HG02852 (cell line): ENCODE results near the gene CCDC54.

ENCODE experiments used
- ATAC-seq: cut with Tn5 transposase; IDR thresholded peaks from one replicate; pipeline ENCODE4 v1.9.1; 2021; ENCODE audit warnings: mild to moderate bottlenecking, moderate library complexity; ENCODE audit not compliant: unreplicated experiment

Gene CCDC54

DNA sequence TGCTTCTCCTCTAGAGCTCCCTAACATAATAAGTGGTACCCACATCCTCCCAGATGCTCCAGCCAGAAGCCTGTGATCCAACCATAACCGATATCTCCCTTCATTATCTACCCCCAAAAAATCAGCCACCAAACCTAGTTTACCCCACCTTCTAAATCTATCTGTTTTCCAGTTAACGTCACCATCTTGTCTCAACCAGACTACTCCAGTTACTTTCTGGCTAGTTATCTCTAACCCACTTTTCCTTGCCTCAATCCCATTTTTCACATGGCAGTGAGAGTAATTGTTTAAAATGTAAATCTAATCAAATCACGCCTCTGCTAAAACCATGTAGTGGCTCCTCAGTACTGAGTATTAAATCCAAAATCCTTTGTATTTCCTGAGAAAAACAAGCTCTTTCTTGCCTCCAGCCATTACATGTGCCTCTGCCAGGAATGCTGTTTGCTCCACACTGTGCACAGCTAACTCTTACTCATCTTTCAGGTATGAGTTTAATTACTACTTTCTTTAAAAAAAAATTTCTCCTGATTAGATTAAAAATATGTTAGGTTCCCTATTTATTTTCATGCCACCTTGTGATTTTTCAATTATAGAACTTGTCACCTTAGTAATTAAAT lies 15.4 kb downstream of the CCDC54 start:
- no peak for ATAC-seq

DNA sequence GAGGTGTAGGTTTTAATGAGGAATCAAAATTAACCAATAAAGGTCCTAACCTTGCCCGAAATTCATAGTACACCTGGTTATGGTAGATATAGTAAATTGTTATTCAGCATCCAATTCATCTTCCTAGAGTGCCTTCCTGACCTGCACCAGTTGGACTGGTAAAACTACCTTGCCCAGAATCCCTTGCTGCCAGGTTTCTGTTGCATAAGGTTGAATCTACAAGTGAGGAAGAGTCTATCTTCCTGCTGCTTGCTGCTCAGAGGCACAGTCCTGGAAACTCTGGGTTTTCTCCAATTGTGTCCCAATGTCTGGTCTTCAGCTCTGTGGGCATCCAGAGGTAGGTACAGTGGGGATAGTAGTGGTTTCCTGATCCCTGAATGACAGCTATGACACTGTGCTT lies 17.3 kb downstream of the CCDC54 start:
- no peak for ATAC-seq

DNA sequence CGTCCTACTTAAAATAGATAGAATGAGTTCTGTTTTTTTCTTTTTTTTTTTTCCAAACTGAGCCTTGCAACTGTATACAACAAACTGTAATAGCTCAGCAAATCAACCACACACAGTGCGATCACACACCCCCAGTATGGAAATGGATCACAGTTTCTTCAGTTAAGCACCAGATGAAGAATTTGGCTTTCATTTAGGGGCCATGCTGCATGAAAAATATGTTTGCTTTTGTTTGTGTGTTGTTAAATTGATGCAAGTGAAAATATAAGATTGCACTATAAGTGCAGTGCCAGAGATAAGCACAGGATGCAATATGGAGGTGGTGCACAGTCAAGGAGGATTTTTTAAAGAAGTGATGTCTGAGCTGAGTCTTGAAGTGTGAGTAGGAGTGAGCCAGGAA lies 17.8 kb downstream of the CCDC54 start:
- ATAC-seq, result no peak

DNA sequence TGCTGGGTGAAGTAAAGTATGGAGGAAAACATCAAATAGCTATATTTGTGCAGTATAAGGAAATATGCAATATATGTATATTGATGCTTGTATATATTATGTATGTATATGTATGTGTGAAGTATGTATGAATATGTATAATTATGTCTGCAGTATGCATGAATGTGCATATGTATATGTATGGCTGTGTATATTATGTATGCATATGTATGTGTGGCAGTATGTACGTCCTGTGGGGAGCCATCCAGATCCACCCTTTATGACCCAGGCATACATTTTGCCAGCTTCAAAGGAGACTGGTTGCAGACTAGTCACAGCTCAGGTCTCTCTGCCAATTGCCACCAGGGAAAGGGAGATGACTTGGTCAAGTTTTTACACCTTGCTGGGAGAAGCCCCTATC lies 24.1 kb downstream of the CCDC54 start:
- no peak for ATAC-seq

DNA sequence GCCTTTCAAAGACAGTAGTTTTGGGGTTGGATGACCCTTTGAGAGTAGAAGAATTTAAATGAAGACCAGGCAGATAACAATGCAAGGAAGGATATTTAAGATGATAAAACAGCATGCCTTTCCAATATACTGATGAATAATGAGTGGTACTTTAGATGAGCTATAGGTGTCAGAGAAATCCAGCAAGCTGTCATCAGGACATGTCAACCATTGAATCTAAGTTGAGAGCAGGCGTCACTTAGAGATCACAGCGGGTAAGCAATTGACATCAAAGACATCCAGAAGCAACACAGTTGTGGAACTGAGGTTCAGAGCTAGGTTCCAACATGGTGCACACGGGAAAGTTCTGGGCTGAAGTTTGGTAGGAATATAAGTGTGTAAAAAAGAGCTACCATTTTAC lies 25.0 kb downstream of the CCDC54 start:
- no peak for ATAC-seq

DNA sequence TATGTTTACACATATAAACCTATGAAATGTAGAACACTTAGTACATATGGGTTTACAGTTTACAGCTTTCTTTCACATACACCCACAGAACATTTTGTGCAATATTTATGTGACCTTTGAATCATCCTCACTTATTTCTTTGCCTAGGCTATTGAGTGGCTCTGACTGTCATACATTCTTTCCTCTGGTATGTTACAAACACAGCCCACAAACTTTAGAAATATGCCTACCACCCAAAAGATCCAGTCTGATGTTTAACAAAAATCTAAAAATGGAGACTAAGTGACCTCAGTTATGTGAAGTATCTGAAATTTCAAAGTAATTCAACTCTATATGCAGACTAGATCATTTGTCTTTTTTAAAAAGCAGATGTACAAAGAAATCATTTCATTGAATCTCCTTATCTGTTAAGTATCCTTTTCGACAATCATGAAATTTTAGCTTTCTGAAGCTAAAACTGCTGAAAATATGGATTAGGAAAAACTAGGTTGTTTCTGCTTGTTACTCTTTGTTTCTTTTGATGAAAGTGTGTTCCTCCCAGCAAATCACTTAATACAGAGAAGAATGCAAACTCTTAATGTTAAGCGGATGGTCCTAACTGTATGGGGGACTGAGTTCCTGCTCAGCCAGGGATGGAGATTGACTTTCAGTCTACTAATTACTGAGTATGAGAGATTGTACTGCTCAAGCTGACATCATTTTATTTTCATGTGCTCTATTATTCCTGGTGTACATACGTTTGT lies 27.7 kb downstream of the CCDC54 start:
- ATAC-seq, result no peak

DNA sequence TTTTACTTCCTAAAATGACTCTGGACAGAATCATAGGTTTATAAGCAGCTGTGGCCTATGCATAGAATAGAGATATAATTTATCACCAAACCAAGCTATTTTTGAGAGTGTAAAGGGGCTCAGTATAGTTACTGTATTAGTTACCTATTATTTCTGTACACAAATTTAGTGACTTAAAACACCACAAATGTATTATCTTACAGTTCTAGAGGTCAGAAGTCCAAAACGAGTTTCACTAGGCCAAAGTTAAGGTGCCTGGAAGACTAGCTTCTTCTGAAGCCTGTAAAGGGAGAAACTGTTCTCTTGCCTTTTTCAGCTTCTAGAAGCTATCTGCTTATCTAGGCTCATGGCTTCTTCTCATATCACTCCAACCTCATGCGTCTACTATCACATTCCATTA lies 30.1 kb downstream of the CCDC54 start:
- ATAC-seq, result no peak

DNA sequence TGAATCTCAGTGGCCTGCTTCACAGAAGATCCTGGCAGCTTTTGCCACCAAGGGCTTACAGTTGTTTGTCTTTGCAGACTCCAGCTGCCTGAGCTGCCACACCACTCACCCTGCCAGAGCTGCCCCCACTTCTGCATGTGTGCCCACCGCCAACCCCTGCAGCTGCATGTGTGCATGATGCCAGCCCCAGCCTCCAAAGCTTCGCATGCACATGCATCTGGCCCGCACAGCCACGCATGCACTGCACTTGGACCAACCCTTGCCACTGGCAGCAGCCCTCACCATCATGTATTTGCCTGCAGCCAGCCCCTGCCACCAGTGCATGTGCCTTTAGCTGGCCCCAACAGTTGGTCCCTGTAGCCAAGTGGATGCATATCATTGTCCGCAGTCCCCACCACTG lies 31.3 kb downstream of the CCDC54 start:
- no peak for ATAC-seq

DNA sequence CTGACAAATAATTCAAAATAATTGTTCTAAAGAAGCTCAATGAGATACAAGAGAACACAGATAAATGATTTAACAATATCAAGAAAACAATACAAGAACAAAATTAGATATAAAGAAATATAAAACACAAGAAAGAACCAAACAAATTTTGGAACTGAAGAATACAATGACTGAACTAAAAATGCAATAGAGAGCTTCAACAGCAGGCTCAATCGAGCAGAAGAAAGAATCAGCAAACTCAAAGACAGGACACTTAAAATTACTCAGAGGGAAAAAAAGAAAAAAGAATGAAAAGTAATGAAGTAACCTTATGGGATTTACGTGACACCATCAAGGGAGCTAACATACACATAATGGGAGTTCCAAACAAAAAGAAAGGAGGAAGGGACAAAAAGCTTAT lies 32.1 kb downstream of the CCDC54 start:
- ATAC-seq, result no peak

DNA sequence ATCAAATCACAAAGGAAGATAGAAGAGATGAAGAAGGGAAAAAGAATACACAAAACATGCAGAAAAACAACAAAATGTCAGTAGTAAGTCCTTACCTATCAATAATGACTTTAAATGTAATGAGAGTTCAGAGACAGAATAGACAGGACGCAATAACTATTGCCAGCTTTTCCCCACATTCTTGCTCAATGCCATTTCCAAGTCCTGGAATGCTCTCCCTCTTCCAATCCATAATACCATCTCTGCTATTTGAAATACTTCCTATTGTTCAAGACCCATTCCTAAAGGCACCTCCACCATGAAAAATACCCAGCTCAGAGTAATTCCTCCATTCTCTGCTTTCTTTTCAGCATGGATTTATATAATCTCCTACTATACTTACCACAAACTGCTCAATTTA lies 33.4 kb downstream of the CCDC54 start:
- no peak for ATAC-seq

DNA sequence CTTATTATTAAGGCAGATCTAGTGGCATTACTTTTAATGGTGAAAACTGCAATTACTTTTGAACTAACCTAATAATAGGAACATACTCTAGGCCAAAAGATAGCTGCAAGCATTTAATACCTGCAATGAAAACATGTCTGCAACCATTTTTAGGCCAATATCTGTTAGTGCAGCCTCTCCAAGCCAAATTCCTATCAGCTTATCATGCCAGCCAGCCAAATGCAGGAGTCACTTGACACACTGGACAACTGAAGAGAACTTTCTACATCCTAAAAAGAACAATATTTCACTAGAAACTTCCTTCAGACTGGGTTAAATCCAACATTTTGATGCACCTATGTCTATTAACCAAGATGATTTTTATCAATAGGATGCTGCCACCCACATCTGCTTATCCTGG lies 33.8 kb downstream of the CCDC54 start:
- ATAC-seq, result no peak

DNA sequence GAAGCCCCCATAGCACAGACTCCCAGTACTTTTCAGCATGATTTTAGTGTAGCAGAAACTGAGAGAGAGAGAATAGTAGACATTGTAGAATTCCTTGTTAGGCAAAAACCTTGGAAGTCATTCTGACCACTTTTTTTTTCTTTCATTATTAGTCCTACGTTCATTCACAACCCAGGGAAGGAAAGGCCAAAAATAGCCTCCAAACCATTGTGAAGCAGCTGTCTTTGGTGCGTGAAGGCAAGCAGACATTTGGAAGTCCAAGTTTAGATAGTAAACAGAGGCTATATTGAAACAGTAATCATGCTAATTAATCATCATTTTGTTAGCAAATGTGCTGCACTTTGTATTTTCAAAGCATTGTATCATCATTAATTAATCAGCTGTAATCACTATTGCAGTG lies 34.5 kb downstream of the CCDC54 start:
- no peak for ATAC-seq

DNA sequence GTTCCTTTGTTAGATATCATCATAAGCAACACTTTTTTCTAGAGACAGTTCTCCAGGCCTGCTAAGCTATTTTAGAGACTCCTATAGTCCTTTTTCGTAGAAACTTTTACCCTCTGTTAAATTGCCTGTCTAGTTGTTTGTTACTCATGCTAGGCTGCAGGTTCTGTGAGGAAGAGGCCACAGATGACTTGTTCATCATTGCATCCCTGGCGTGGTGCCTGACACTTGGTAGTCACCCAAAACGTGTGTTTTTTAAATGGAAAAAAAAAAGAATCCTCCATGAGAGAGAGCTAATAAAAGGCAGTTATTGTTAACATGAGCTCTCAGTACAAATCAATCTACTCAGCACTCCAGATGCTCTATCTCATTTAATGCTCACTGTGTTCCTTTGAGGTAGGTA lies 35.1 kb downstream of the CCDC54 start:
- no peak for ATAC-seq

DNA sequence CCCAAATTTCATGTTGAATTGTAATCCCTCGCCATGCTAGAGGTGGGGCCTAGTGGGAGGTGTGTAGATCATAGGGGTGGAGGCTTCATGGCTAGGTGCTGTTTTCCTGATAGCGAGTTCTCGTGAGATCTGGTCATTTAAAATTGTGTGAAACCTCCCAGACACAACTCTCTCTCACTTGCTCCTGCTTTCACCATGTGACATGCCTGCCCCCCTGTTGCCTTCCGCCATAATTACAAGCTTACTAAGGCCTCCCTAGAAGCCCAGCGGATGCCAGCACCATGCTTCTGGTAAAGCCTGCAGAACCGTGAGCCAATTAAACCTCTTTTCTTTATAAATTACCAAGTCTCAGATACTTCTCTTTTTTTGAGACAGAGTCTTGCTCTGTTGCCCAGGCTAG lies 36.0 kb downstream of the CCDC54 start:
- no peak for ATAC-seq

DNA sequence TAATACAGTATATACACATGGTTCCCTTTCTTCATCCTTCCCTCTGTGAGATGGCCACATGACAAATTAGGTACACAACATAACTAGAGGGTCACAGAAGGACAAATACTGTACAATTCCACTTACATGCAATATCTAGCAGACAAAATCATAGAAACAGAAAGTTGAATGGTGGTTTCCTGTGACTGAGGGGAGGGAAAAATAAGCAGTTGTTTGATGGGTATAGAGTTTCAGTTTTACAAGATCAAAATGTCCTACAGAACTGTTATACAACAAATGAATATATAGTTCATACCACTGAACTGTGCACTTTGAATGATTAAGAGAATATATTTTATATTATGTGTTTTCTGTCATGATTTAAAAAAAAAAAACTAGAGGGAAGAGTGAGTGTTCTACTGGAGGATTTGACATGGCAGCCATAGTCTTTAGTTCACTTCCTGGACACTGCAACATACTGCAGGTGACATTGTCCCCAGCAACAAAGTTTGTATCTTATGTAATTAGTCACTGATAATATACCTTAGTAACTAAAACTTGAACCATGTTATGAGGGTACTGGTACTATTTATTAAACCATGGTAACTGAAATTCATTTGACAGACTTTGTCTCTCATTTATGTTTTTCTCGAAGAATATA lies 37.2 kb downstream of the CCDC54 start:
- ATAC-seq, result peak; percentile 89

DNA sequence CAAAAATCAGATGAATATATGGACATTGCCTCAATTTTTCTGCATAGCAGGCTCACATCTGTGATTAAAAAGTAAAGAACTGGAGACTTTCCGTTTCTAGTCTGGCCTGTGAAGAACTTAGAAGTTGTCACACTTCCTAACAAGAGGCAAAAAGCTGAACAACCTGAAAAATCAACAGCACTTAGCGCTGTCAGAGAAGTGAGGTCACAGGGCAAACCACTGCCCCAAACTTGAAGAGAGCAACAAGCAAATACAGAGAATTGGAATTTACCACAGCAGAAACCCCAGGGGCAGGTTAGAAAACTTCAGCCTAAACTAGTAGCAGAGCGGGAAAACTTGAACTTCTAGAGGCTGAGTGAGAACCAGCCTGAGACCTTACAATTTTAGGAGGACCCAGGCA lies 38.9 kb downstream of the CCDC54 start:
- no peak for ATAC-seq

DNA sequence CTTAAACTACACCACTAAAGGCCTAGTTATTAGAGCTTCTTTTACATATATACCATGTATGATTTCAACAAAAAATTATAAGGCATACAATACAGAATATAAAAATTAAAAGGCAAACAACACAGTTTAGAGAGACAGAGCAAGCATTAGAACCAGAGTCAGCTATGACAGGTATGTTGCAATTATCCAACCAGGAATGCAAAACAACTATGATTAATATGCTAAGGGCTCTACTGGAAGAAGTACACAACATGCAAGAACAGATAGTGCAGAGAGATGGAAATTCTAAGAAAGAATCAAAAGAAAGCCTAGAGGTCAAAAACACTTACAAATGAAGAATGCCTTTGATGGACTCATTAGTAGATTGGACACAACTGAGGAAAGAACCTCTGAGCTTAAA lies 39.6 kb downstream of the CCDC54 start:
- ATAC-seq, result no peak

DNA sequence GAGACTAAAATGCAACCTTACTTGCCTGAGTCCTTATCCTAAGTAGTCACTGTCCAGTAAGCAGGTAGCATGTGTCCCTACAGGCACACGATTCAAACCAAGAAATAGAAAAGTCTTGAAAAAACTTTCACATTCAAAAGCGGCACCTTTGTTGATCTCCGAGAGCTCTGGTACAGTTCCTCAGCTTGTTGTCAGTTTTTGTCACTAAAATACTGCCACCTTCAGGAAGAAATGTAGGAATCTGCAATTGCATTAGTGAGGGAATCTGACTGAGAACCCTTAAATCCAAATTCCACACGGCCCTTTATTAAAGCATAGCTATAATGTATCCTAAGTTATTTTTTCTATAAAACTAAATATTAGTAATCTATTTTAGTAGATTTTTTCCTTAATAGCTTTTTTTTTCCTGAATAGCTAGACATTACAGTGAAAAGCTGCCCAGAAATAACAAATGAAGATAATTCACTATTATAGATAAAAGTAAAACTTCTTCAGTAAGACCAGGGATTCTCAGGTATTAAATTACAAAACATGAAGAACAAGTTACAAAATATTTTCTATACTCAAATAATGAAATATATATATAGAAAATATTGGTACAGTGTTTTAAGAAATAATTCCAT lies 44.0 kb downstream of the CCDC54 start:
- ATAC-seq, result peak; percentile 89

DNA sequence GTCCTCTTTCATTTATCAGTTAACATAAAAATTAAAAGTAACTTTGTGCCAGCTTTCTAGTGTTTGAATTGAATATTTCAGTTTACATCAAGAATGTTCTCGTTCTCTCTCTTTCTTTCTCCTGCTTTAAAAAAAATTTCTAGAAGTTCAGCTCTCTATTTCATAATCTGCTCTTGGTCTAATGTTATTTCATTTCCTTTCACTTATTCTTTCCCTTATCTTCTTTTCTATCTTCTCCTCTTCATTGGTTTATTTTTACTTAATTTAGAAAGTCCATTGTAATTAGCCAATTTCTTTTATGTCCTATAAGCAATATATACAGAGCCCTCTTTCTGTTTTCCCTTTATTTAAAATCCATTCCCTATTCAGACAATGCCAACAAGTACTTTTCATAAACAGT lies 44.6 kb downstream of the CCDC54 start:
- no peak for ATAC-seq

DNA sequence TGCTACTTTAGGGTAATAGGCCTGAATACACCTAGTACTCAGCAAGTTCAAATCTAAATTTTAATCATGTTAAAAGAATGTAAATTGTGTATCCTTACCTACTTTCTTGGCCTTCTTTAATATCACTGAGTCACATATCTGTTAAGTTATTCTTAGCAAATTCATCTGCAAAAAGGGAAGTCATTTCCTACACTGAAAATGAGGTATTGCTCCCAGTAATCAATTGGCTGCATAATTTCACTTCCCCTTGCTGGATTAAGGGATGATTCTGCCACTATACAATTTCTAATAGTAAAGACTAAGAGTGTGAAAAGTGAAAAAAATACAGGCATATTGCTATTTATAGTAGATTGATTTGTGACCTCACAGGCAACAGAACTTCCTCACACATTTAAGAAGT lies 47.8 kb downstream of the CCDC54 start:
- ATAC-seq, result no peak

DNA sequence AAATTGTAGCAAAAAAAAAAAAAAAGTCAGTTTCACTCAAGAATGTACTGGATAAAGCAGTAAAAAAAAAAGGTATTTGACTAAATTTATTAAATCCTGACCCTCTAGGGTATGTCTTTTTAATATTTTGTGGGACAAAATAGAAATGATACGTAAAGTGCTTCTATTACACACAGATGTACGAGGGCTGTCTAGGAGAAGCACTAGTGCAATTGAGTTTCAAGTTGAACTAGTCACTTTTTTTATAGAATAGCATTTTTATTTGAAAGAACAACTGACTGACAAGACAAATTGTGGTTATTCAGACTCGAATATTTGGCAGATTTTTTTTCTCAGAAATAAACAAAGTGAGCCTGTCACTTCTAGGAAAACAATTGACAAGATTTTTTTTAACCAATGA lies 49.0 kb downstream of the CCDC54 start:
- no peak for ATAC-seq
